ENCODE data around the gene KCNQ5. TPM values are rescaled to one million over a fixed set of nuclear protein-coding genes. Genes with fewer than 3 reads are reported as not detected.

KCNQ5 gene
- total RNA-seq, 6 experiments from 2014 or later = 16.3 to 35.5 (median 20.2) TPM

GRCh38 chr6:73156793-73157767 is 535.2 kb downstream of the KCNQ5 start:
- no peak for DNase-seq
- H3K4me3 Mint-ChIP-seq = no peak overlapping the region
- TF ChIP-seq, protein P1, sequence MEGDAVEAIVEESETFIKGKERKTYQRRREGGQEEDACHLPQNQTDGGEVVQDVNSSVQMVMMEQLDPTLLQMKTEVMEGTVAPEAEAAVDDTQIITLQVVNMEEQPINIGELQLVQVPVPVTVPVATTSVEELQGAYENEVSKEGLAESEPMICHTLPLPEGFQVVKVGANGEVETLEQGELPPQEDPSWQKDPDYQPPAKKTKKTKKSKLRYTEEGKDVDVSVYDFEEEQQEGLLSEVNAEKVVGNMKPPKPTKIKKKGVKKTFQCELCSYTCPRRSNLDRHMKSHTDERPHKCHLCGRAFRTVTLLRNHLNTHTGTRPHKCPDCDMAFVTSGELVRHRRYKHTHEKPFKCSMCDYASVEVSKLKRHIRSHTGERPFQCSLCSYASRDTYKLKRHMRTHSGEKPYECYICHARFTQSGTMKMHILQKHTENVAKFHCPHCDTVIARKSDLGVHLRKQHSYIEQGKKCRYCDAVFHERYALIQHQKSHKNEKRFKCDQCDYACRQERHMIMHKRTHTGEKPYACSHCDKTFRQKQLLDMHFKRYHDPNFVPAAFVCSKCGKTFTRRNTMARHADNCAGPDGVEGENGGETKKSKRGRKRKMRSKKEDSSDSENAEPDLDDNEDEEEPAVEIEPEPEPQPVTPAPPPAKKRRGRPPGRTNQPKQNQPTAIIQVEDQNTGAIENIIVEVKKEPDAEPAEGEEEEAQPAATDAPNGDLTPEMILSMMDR (IDR thresholded peaks at IDR 0.05) = no peak
- peaks cover 30% of the 10 kb centered on the region for H3K36me3 Mint-ChIP-seq (ENCODE audit: low read depth)
- H3K27ac Mint-ChIP-seq = no peak overlapping the region
- H3K4me1 Mint-ChIP-seq (ENCODE audit: low read depth) = peaks cover 8% of the 10 kb centered on the region
- peaks cover 3% of the 10 kb centered on the region; the same call in 1 of the 2 replicates for H3K27me3 Mint-ChIP-seq (ENCODE audit: insufficient read depth)
- no peaks in the 10 kb centered on the region; the same call in 1 of the 2 replicates for H3K9me3 Mint-ChIP-seq

GRCh38 chr6:73157870-73158269 is 536.0 kb downstream of the KCNQ5 start:
- H3K9me3 Mint-ChIP-seq = no peaks in the 10 kb centered on the region; the same call in 1 of the 2 replicates

DNA sequence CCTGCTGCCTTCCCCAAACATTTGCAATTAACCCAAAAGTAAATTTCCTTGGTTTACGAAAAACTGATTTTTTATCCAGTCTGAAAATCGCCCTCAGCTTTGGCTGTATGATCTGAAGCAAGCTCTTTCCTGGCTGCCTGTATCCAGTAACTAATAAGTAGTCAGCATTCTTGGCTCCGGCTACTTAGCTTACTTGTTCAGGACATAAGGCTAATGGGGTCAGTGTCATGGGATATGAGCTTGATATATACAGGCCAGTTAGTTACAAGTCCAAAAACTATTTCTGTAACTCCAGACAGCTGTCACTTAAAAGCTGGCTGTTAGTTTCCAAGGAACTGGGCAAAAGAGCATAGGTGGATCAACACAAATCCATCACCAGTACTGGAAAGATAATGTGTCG is 547.2 kb downstream of the KCNQ5 start:
- TF ChIP-seq, protein P1 (IDR thresholded peaks at IDR 0.05) = no peak
- peaks cover 6% of the 10 kb centered on the region; the same call in 1 of the 2 replicates for H3K4me1 Mint-ChIP-seq (ENCODE audit: low read depth)
- no peaks in the 10 kb centered on the region for H3K9me3 Mint-ChIP-seq
- no peak overlapping the region for H3K4me3 Mint-ChIP-seq
- no peak for DNase-seq
- H3K36me3 Mint-ChIP-seq (ENCODE audit: low read depth) = peaks cover 19% of the 10 kb centered on the region
- H3K27me3 Mint-ChIP-seq (ENCODE audit: insufficient read depth) = peaks cover 2% of the 10 kb centered on the region
- H3K27ac Mint-ChIP-seq = no peak overlapping the region

More at GRCh38 chr6:73157870-73158269, 536.0 kb downstream of the KCNQ5 start:
- H3K4me1 Mint-ChIP-seq (ENCODE audit: low read depth) = peaks cover 7% of the 10 kb centered on the region
- TF ChIP-seq, protein P1 (IDR thresholded peaks at IDR 0.05) = no peak
- H3K27ac Mint-ChIP-seq = no peak overlapping the region
- DNase-seq = no peak
- no peak overlapping the region for H3K4me3 Mint-ChIP-seq
- peaks cover 28% of the 10 kb centered on the region for H3K36me3 Mint-ChIP-seq (ENCODE audit: low read depth)
- H3K27me3 Mint-ChIP-seq (ENCODE audit: insufficient read depth) = peaks cover 5% of the 10 kb centered on the region

DNA sequence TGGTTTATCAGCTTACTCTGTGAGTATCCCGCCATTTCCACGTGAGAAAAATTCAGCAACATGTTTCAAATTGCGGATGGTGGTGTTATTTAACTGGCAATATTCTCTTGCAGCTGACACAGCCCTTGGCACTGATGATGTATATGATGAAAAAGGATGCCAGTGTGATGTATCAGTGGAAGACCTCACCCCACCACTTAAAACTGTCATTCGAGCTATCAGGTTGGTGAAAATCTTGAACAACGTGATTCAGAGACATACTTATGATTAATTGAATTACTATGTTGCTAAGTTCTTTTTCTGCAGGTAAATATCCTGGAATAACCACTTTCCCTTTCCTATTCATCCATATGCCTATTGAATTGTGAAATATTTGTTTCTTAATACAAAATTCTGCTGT is 547.8 kb downstream of the KCNQ5 start:
- Mint-ChIP-seq H3K36me3 (ENCODE audit: low read depth) (peaks cover 19% of the 10 kb centered on the region), H3K27me3 (ENCODE audit: insufficient read depth) (peaks cover 2% of the 10 kb centered on the region), H3K4me3 (no peak overlapping the region), H3K27ac (no peak overlapping the region), H3K4me1 (ENCODE audit: low read depth) (peaks cover 6% of the 10 kb centered on the region; the same call in 1 of the 2 replicates), H3K9me3 (no peaks in the 10 kb centered on the region)
- DNase-seq = no peak
- TF ChIP-seq, protein P1 (IDR thresholded peaks at IDR 0.05) = no peak

DNA sequence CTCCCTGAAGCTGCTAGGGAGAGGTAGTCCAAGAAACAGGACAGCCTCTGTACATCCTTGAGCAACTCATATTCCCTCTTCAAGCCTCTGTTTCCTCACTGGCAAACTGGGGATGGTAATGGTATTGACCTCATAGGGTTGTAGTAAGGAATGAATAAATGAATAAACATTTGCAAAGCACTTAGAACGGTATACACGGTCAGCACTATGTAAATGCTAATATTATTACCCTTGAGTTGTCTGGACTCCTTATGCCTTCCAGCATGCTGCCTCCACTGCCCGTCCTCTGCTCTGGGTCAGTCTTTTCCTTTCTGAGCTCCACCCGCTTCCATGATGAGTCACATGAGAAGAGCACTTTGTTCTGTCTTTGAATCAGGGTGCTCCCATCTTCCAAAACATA is 552.8 kb downstream of the KCNQ5 start:
- no peak overlapping the region for H3K27ac Mint-ChIP-seq
- TF ChIP-seq, protein P1 (IDR thresholded peaks at IDR 0.05) = no peak
- peaks cover 2% of the 10 kb centered on the region; the same call in 1 of the 2 replicates for H3K27me3 Mint-ChIP-seq (ENCODE audit: insufficient read depth)
- H3K4me1 Mint-ChIP-seq (ENCODE audit: low read depth) = peaks cover 8% of the 10 kb centered on the region
- no peak for DNase-seq
- H3K4me3 Mint-ChIP-seq = no peak overlapping the region
- H3K36me3 Mint-ChIP-seq (ENCODE audit: low read depth) = no peaks in the 10 kb centered on the region
- H3K9me3 Mint-ChIP-seq = no peaks in the 10 kb centered on the region

Data from HFFc6 (cell line).